ENCODE measurements around the gene STK11IP.

- TF ChIP-seq CTCF (IDR thresholded peaks at IDR 0.05; ENCODE audit: low read depth, low read length, poor library complexity, severe bottlenecking) (no peak), EZH2phosphoT487 (IDR thresholded peaks at IDR 0.05; ENCODE audit: borderline replicate concordance, low read length) (no peak)
Measured at GRCh38 chr2:219567791-219568361, 29.8 kb upstream of the STK11IP start.
